H1 (cell line): ENCODE measurements around the gene H1-8. TPM values are rescaled to one million over a fixed set of nuclear protein-coding genes. Genes with fewer than 3 reads are reported as not detected.

Experiments used
- CTCF ChIA-PET: fragments of 300-600 bp; sonication (Branson Sonifier 250); formaldehyde crosslinking; loops from one replicate; lab custom pipeline; 2021; ENCODE audit not compliant: partially characterized antibody; lab: Charles Lee
- POLR2A ChIA-PET: fragments of 300-600 bp; sonication (Branson Sonifier 250); formaldehyde crosslinking; loops from one replicate; lab custom pipeline; 2021; ENCODE audit warnings: inconsistent platforms; ENCODE audit not compliant: partially characterized antibody; lab: Charles Lee
- DNase-seq, 2 experiments: peaks; one replicate each; pipeline versions ENCODE4 v3.0.0 to v3.0.0-alpha.2; 2010 to 2022; ENCODE audit warnings: low spot score in 2 of 2, low read depth in 1 of 2, mixed read lengths in 1 of 2
- FAIRE-seq: peaks from 2 replicates; lab custom pipeline; 2011; peaks lifted over from hg19 to GRCh38; lab: Jason Lieb, UNC
- H2AFZ ChIP-seq: 2 replicates; pipeline ENCODE4 v1.8.1; 2012; ENCODE audit warnings: low read length, inconsistent platforms
- H2AK5ac ChIP-seq: 2 replicates; pipeline ENCODE4 v1.6.1; 2013; ENCODE audit warnings: low read depth, low read length
- H2BK120ac ChIP-seq: replicated peaks from 2 replicates; pipeline ENCODE3; 2013; ENCODE audit warnings: low read depth, low read length, inconsistent platforms
- H2BK12ac ChIP-seq: 2 replicates; pipeline ENCODE4 v1.6.1; 2013; ENCODE audit warnings: low read depth, low read length
- H2BK15ac ChIP-seq: 2 replicates; pipeline ENCODE4 v1.6.1; 2013; ENCODE audit warnings: low read length
- H2BK20ac ChIP-seq: 2 replicates; pipeline ENCODE4 v1.6.1; 2013; ENCODE audit warnings: low read length
- H2BK5ac ChIP-seq: 2 replicates; pipeline ENCODE4 v1.6.1; 2013; ENCODE audit warnings: low read depth, low read length
- H3K14ac ChIP-seq: 2 replicates; pipeline ENCODE4 v1.6.1; 2013; ENCODE audit warnings: inconsistent platforms; ENCODE audit not compliant: insufficient read length
- H3K18ac ChIP-seq: 2 replicates; pipeline ENCODE4 v1.6.1; 2013; ENCODE audit warnings: low read length; ENCODE audit errors: extremely low read depth
- H3K23ac ChIP-seq: 2 replicates; pipeline ENCODE4 v1.6.1; 2013; ENCODE audit warnings: inconsistent platforms; ENCODE audit not compliant: insufficient read length
- H3K23me2 ChIP-seq: 2 replicates; pipeline ENCODE4 v1.6.1; 2013; ENCODE audit warnings: low read depth, low read length
- H3K27ac ChIP-seq: 2 replicates; pipeline ENCODE4 v1.6.1; 2011; ENCODE audit warnings: low read depth, low read length, inconsistent platforms
- H3K27me3 ChIP-seq, 4 experiments: replicated peaks in 1 of 4; 1 replicate in 1 of 4; 2 replicates in 3 of 4; pipeline versions ENCODE4 v1.6.1 to v1.8.1; 2011 to 2013; ENCODE audit warnings: low read length in 3 of 4, mild to moderate bottlenecking in 3 of 4, inconsistent platforms in 2 of 4, mixed read lengths in 2 of 4, moderate library complexity in 1 of 4; ENCODE audit not compliant: control insufficient read depth in 3 of 4, insufficient read depth in 3 of 4; ENCODE audit errors: extremely low read depth in 1 of 4
- H3K36me3 ChIP-seq, 4 experiments: 2 replicates each; pipeline versions ENCODE4 v1.6.1 to v1.8.1; 2011 to 2013; ENCODE audit warnings: mild to moderate bottlenecking in 4 of 4, low read length in 3 of 4, moderate library complexity in 2 of 4, control low read depth in 1 of 4, inconsistent platforms in 1 of 4; ENCODE audit not compliant: insufficient read depth in 4 of 4, control insufficient read depth in 2 of 4
- H3K4ac ChIP-seq: replicated peaks from 2 replicates; pipeline ENCODE3; 2013; ENCODE audit warnings: low read length, low read depth, mixed read lengths, inconsistent platforms; ENCODE audit not compliant: insufficient read length
- H3K4me1 ChIP-seq, 4 experiments: replicated peaks in 1 of 4; 1 replicate in 1 of 4; 2 replicates in 3 of 4; pipeline versions ENCODE4 v1.6.1 to v1.8.1; 2011 to 2013; ENCODE audit warnings: low read length in 3 of 4, inconsistent platforms in 2 of 4, mixed read lengths in 1 of 4; ENCODE audit not compliant: insufficient read depth in 4 of 4, control insufficient read depth in 3 of 4
- H3K4me2 ChIP-seq, 2 experiments: 2 replicates each; pipeline versions ENCODE4 v1.6.1 to v1.8.1; 2011 to 2013; ENCODE audit warnings: low read depth in 2 of 2, low read length in 2 of 2, control low read depth in 1 of 2, inconsistent platforms in 1 of 2, mild to moderate bottlenecking in 1 of 2; ENCODE audit not compliant: insufficient read depth in 1 of 2
- H3K4me3 ChIP-seq, 4 experiments: fragments of 200-600, 300-600 bp in 1 of 4; sonication (generic), shearing (Covaris generic), sonication (Bioruptor Twin) in 1 of 4; 2 replicates each; pipeline versions ENCODE4 v1.5.1 to v1.8.1; 2011 to 2016; ENCODE audit warnings: low read length in 4 of 4, low read depth in 3 of 4, control low read depth in 2 of 4, inconsistent platforms in 2 of 4, mild to moderate bottlenecking in 2 of 4, mixed read lengths in 1 of 4, moderate library complexity in 1 of 4; ENCODE audit not compliant: insufficient read depth in 2 of 4; ENCODE audit errors: extremely low read depth in 1 of 4
- H3K56ac ChIP-seq: replicated peaks from 2 replicates; pipeline ENCODE3; 2013; ENCODE audit warnings: low read depth, mild to moderate bottlenecking, mixed read lengths, low read length, inconsistent platforms; ENCODE audit not compliant: insufficient read length
- H3K79me1 ChIP-seq: 2 replicates; pipeline ENCODE4 v1.6.1; 2013; ENCODE audit warnings: low read depth, low read length, control low read depth
- H3K79me2 ChIP-seq, 2 experiments: 2 replicates each; pipeline versions ENCODE4 v1.6.1 to v1.8.1; 2012 to 2013; ENCODE audit warnings: low read length in 2 of 2, mild to moderate bottlenecking in 2 of 2, inconsistent platforms in 1 of 2; ENCODE audit not compliant: insufficient read depth in 2 of 2, control insufficient read depth in 1 of 2
- H3K9ac ChIP-seq, 4 experiments: replicated peaks in 1 of 4; 1 replicate in 1 of 4; 2 replicates in 3 of 4; pipeline versions ENCODE4 v1.6.1 to v1.8.1; 2011 to 2013; ENCODE audit warnings: low read depth in 3 of 4, low read length in 3 of 4, control low read depth in 2 of 4, mild to moderate bottlenecking in 2 of 4, moderate library complexity in 2 of 4, inconsistent platforms in 1 of 4; ENCODE audit errors: extremely low read depth in 1 of 4
- H3K9me3 ChIP-seq, 2 experiments: 2 replicates each; pipeline versions ENCODE4 v1.6.1 to v1.8.1; 2012 to 2013; ENCODE audit warnings: mild to moderate bottlenecking in 2 of 2, moderate library complexity in 2 of 2, control low read depth in 1 of 2, inconsistent platforms in 1 of 2, low read depth in 1 of 2, low read length in 1 of 2, mixed read lengths in 1 of 2; ENCODE audit not compliant: insufficient read depth in 2 of 2
- H4K20me1 ChIP-seq, 2 experiments: replicated peaks in 1 of 2; 2 replicates each; pipeline versions ENCODE3 to v1.8.1; 2011 to 2013; ENCODE audit warnings: inconsistent platforms in 2 of 2, low read length in 2 of 2, mild to moderate bottlenecking in 1 of 2; ENCODE audit not compliant: insufficient read depth in 2 of 2, control insufficient read depth in 1 of 2
- H4K5ac ChIP-seq: 2 replicates; pipeline ENCODE4 v1.6.1; 2013; ENCODE audit warnings: low read length, low read depth, mixed read lengths, inconsistent platforms; ENCODE audit not compliant: insufficient read length
- H4K8ac ChIP-seq: 2 replicates; pipeline ENCODE4 v1.8.0; 2013; ENCODE audit warnings: mild to moderate bottlenecking, moderate library complexity, low read length, inconsistent platforms; ENCODE audit not compliant: insufficient read depth; ENCODE audit errors: extremely low read depth
- H4K91ac ChIP-seq: replicated peaks from 2 replicates; pipeline ENCODE3; 2013; ENCODE audit warnings: low read length, mixed read lengths, inconsistent platforms; ENCODE audit not compliant: insufficient read length
- ATF2 ChIP-seq: IDR thresholded peaks from 2 replicates; pipeline ENCODE4 v1.6.1; 2012; ENCODE audit warnings: low read length, inconsistent platforms
- BCL11A ChIP-seq, 2 experiments: IDR thresholded peaks; one replicate each; pipeline ENCODE4 v1.6.1; 2011; ENCODE audit warnings: low read depth in 2 of 2, low read length in 2 of 2, mild to moderate bottlenecking in 2 of 2
- EP300 ChIP-seq, 2 experiments: IDR thresholded peaks; 1 replicate in 1 of 2; 2 replicates in 1 of 2; pipeline ENCODE4 v1.6.1; 2011 to 2012; ENCODE audit warnings: low read depth in 2 of 2, low read length in 2 of 2, mild to moderate bottlenecking in 2 of 2, borderline replicate concordance in 1 of 2, inconsistent platforms in 1 of 2, moderate library complexity in 1 of 2
- KDM5A ChIP-seq: fragments of 200-600 bp; IDR thresholded peaks from 2 replicates; pipeline ENCODE4 v1.7.1; 2012; ENCODE audit warnings: mild to moderate bottlenecking, low read length, inconsistent platforms, mixed read lengths
- NANOG ChIP-seq: IDR thresholded peaks from 2 replicates; pipeline ENCODE4 v1.6.1; 2011; ENCODE audit warnings: low read length, low read depth, mild to moderate bottlenecking, inconsistent platforms; ENCODE audit not compliant: insufficient read depth, poor library complexity, severe bottlenecking
- NRF1 ChIP-seq: IDR thresholded peaks from 2 replicates; pipeline ENCODE4 v1.6.1; 2011; ENCODE audit warnings: mild to moderate bottlenecking, low read depth, low read length, improper control_type of control experiment
- RNF2 ChIP-seq: fragments of 200-900, 300-1000 bp; sonication (generic); IDR thresholded peaks from 2 replicates; pipeline ENCODE4 v1.7.1; 2016; ENCODE audit warnings: borderline replicate concordance, low read depth, mild to moderate bottlenecking, antibody characterized with exemption, low read length; ENCODE audit not compliant: poor library complexity, severe bottlenecking; ENCODE audit errors: missing control alignments
- SIX5 ChIP-seq: IDR thresholded peaks from 2 replicates; pipeline ENCODE4 v1.6.1; 2011; ENCODE audit warnings: mild to moderate bottlenecking, low read depth, low read length
- TCF12 ChIP-seq: IDR thresholded peaks from 2 replicates; pipeline ENCODE4 v1.6.1; 2011; ENCODE audit warnings: low read depth, mild to moderate bottlenecking, low read length
- ZNF274 ChIP-seq: IDR thresholded peaks from 2 replicates; pipeline ENCODE4 v1.7.0; 2012; ENCODE audit warnings: low read length, borderline replicate concordance; ENCODE audit errors: extremely low read depth
- WGBS, 2 experiments: shearing (Covaris generic) in 1 of 2; methylation state at CpG; one replicate each; pipeline versions ENCODE4 v1.1.6 to v1.1.7; 2013 to 2015; ENCODE audit warnings: low lambda C conversion rate in 2 of 2, mixed read lengths in 2 of 2, inconsistent platforms in 1 of 2, low coverage in 1 of 2, missing lambda C conversion rate in 1 of 2; ENCODE audit not compliant: insufficient replicate concordance in 2 of 2, insufficient coverage in 1 of 2, insufficient read length in 1 of 2; ENCODE audit errors: extremely low coverage in 1 of 2, missing lambda C conversion rate in 1 of 2; 5-methylcytosine and 5-hydroxymethylcytosine counted together
- polyA plus RNA-seq, 7 experiments: library from polyadenylated mRNA; depleted of rRNA in 3 of 7; stranded (reverse) in 5 of 7; unstranded in 2 of 7; fragments of >200 nt in 5 of 7; fragments of 200-250 nt in 2 of 7; gene quantifications; 1 replicate in 5 of 7; 2 replicates in 1 of 7; 4 replicates in 1 of 7; pipeline versions ENCODE4 v1.2.1 to v1.2.3, GENCODE V29; 2011 to 2013; ENCODE audit warnings: missing spikeins in 2 of 7, mixed read lengths in 2 of 7
- total RNA-seq: library from RNA; stranded (reverse); fragmentation: NEBNext Ultra II Directional; extraction: Animal tissue kit (Norgen Biotek cat#: 25700); gene quantifications from 2 replicates; pipeline ENCODE4 v1.2.1, GENCODE V29; 2021

The H1-8 gene
- total and polyA plus RNA-seq, 2 of the 8 experiments (the other 6 are each of a cell fraction or from before 2014, with no cell fraction given) = not detected

GRCh38 chr3:129585949-129586657 lies 43.1 kb downstream of the H1-8 start:
- H3K79me1 ChIP-seq = peaks cover 6% of the 10 kb centered on the region
- ChIA-PET CTCF (interaction anchor here (0.8 to 1.9 kb wide), 3 partner anchors 9 to 19 kb away, joined by 3 to 7 read pairs (median 4); no protein-coding TSS in a partner anchor), POLR2A (no interaction called here)
- no peak overlapping the region for H3K23ac ChIP-seq
- H2BK20ac ChIP-seq = no peak overlapping the region
- H3K18ac ChIP-seq = no peak overlapping the region
- no peak overlapping the region for H4K5ac ChIP-seq
- H2BK12ac ChIP-seq = no peak overlapping the region
- no peaks in the 10 kb centered on the region for H3K27me3 ChIP-seq
- H2AK5ac ChIP-seq = no peak overlapping the region
- no peak overlapping the region for H2BK120ac ChIP-seq
- FAIRE-seq = no peak
- H3K4ac ChIP-seq = no peak overlapping the region
- no peak overlapping the region for H2BK15ac ChIP-seq
- no peak overlapping the region for H3K14ac ChIP-seq
- H3K4me3 ChIP-seq = no peak overlapping the region
- no peak for DNase-seq
- peaks cover 0 to 5% of the 10 kb centered on the region in 2 experiments; a peak in 1 of 4 replicates for H3K79me2 ChIP-seq
- WGBS, 2 experiments = 96% methylated on average over 21 of the region's 27 CpGs; no CpG with 5 or more reads in 1 of the 2 experiments
- H3K4me1 ChIP-seq = peaks cover 0 to 5% (median 2%) of the 10 kb centered on the region in 4 experiments; a peak in 2 of 7 replicates
- H3K9ac ChIP-seq = no peak overlapping the region
- H3K56ac ChIP-seq = no peak overlapping the region
- peak overlapping the region; percentile 35; the same call in 1 of the 2 replicates for H2BK5ac ChIP-seq
- no peaks in the 10 kb centered on the region for H3K36me3 ChIP-seq
- no peaks in the 10 kb centered on the region for H3K23me2 ChIP-seq
- H4K20me1 ChIP-seq = peaks cover 0 to 2% of the 10 kb centered on the region in 2 experiments
- H4K91ac ChIP-seq = no peak overlapping the region
- H2AFZ ChIP-seq = no peak overlapping the region
- no peak overlapping the region for H3K27ac ChIP-seq
- no peak overlapping the region for H3K4me2 ChIP-seq
- H3K9me3 ChIP-seq = no peaks in the 10 kb centered on the region
- 0 out of 2 replicates have a peak overlapping the region, but pooled peaks have one; percentile 35 for H4K8ac ChIP-seq
- TF ChIP-seq NRF1 = no peak
- TF ChIP-seq ZNF274 = no peak
- TF ChIP-seq KDM5A = no peak
- TF ChIP-seq SIX5 = no peak
- no peak for TF ChIP-seq NANOG
- TF ChIP-seq TCF12 = no peak
- no peak for TF ChIP-seq BCL11A (IDR thresholded peaks at IDR 0.05; ENCODE audit: low read depth in 2 of 2, low read length in 2 of 2)
- no peak for TF ChIP-seq RNF2
- no peak for TF ChIP-seq ATF2
- no peak for TF ChIP-seq EP300 (IDR thresholded peaks at IDR 0.05; ENCODE audit: borderline replicate concordance in 1 of 2, low read depth in 2 of 2, low read length in 2 of 2)
